Measurements from ENCODE around the gene GUCY1A2.

GUCY1A2 gene

GRCh38 chr11:106983261-106983660 is 35.0 kb downstream of the GUCY1A2 start:
- Mint-ChIP-seq H3K36me3 (no peaks in the 10 kb centered on the region), H3K27ac (no peak overlapping the region), H3K9me3 (peaks cover 5% of the 10 kb centered on the region), H3K4me1 (no peaks in the 10 kb centered on the region), H3K4me3 (no peak overlapping the region)
- no peak for DNase-seq (ENCODE audit: low spot score in 2 of 2)
- no peak for ATAC-seq

GRCh38 chr11:106974831-106975230 is 43.4 kb downstream of the GUCY1A2 start:
- ATAC-seq (no peak), DNase-seq (ENCODE audit: low spot score in 2 of 2) (no peak)
- H3K4me3 Mint-ChIP-seq, result no peak overlapping the region
- H3K27ac Mint-ChIP-seq, result no peak overlapping the region
- no peaks in the 10 kb centered on the region for H3K4me1 Mint-ChIP-seq
- H3K9me3 Mint-ChIP-seq, result peaks cover 5% of the 10 kb centered on the region
- no peaks in the 10 kb centered on the region for H3K36me3 Mint-ChIP-seq

GRCh38 chr11:106971864-106972263 is 46.4 kb downstream of the GUCY1A2 start:
- no peak overlapping the region for H3K27ac Mint-ChIP-seq
- ATAC-seq, result no peak
- no peaks in the 10 kb centered on the region for H3K4me1 Mint-ChIP-seq
- no peak overlapping the region for H3K4me3 Mint-ChIP-seq
- H3K9me3 Mint-ChIP-seq, result peaks cover 4% of the 10 kb centered on the region
- DNase-seq (ENCODE audit: low spot score in 2 of 2), result no peak
- H3K36me3 Mint-ChIP-seq, result no peaks in the 10 kb centered on the region

- no peak overlapping the region for H3K27ac Mint-ChIP-seq
- H3K36me3 Mint-ChIP-seq, result no peaks in the 10 kb centered on the region
- ATAC-seq, result no peak
- H3K4me1 Mint-ChIP-seq, result no peaks in the 10 kb centered on the region
- DNase-seq (ENCODE audit: low spot score in 2 of 2), result no peak
- peaks cover 2% of the 10 kb centered on the region for H3K9me3 Mint-ChIP-seq
- no peak overlapping the region for H3K4me3 Mint-ChIP-seq
These were observed 48.5 kb downstream of the GUCY1A2 start for GRCh38 chr11:106969644-106970355.

GRCh38 chr11:106962995-106963394 is 55.3 kb downstream of the GUCY1A2 start:
- DNase-seq (ENCODE audit: low spot score in 2 of 2), result no peak
- no peaks in the 10 kb centered on the region for H3K4me1 Mint-ChIP-seq
- H3K9me3 Mint-ChIP-seq, result peaks cover 3% of the 10 kb centered on the region
- no peaks in the 10 kb centered on the region for H3K36me3 Mint-ChIP-seq
- H3K27ac Mint-ChIP-seq, result no peak overlapping the region
- H3K4me3 Mint-ChIP-seq, result no peak overlapping the region
- no peak for ATAC-seq

- Mint-ChIP-seq H3K9me3 (peaks cover 3% of the 10 kb centered on the region), H3K27ac (no peak overlapping the region), H3K4me3 (no peak overlapping the region), H3K4me1 (no peaks in the 10 kb centered on the region), H3K36me3 (no peaks in the 10 kb centered on the region)
- ATAC-seq (no peak), DNase-seq (ENCODE audit: low spot score in 2 of 2) (no peak)
These were observed 56.8 kb downstream of the GUCY1A2 start for GRCh38 chr11:106961518-106961917.

GRCh38 chr11:106961048-106961447 is 57.2 kb downstream of the GUCY1A2 start:
- Mint-ChIP-seq H3K9me3 (peaks cover 7% of the 10 kb centered on the region), H3K36me3 (no peaks in the 10 kb centered on the region), H3K4me3 (no peak overlapping the region), H3K4me1 (no peaks in the 10 kb centered on the region), H3K27ac (no peak overlapping the region)
- ATAC-seq (no peak), DNase-seq (ENCODE audit: low spot score in 2 of 2) (no peak)

GRCh38 chr11:106959800-106960199 is 58.5 kb downstream of the GUCY1A2 start:
- DNase-seq (ENCODE audit: low spot score in 2 of 2) (no peak), ATAC-seq (no peak)

GRCh38 chr11:106959386-106959785 is 58.9 kb downstream of the GUCY1A2 start:
- no peak for ATAC-seq
- Mint-ChIP-seq H3K36me3 (no peaks in the 10 kb centered on the region), H3K9me3 (peaks cover 12% of the 10 kb centered on the region), H3K4me3 (no peak overlapping the region), H3K4me1 (no peaks in the 10 kb centered on the region), H3K27ac (no peak overlapping the region)
- no peak for DNase-seq (ENCODE audit: low spot score in 2 of 2)

More at GRCh38 chr11:106959800-106960199, 58.5 kb downstream of the GUCY1A2 start:
- Mint-ChIP-seq H3K27ac (no peak overlapping the region), H3K4me1 (no peaks in the 10 kb centered on the region), H3K9me3 (peaks cover 12% of the 10 kb centered on the region), H3K4me3 (no peak overlapping the region), H3K36me3 (no peaks in the 10 kb centered on the region)

- H3K36me3 Mint-ChIP-seq, result no peaks in the 10 kb centered on the region
- H3K27ac Mint-ChIP-seq, result no peak overlapping the region
- no peak overlapping the region for H3K4me3 Mint-ChIP-seq
- ATAC-seq (no peak), DNase-seq (ENCODE audit: low spot score in 2 of 2) (no peak)
- H3K4me1 Mint-ChIP-seq, result no peaks in the 10 kb centered on the region
- H3K9me3 Mint-ChIP-seq, result peaks cover 13% of the 10 kb centered on the region
These were observed 59.6 kb downstream of the GUCY1A2 start for GRCh38 chr11:106958517-106959248.

GRCh38 chr11:106957030-106957482 is 61.2 kb downstream of the GUCY1A2 start:
- H3K27ac Mint-ChIP-seq, result no peak overlapping the region
- H3K4me3 Mint-ChIP-seq, result no peak overlapping the region
- DNase-seq (ENCODE audit: low spot score in 2 of 2), result no peak
- peaks cover 14% of the 10 kb centered on the region for H3K9me3 Mint-ChIP-seq
- no peaks in the 10 kb centered on the region for H3K4me1 Mint-ChIP-seq
- ATAC-seq, result no peak
- H3K36me3 Mint-ChIP-seq, result no peaks in the 10 kb centered on the region

- Mint-ChIP-seq H3K4me1 (no peaks in the 10 kb centered on the region), H3K9me3 (peaks cover 12% of the 10 kb centered on the region)
- ATAC-seq, result peak; percentile 28
These were observed 68.2 kb downstream of the GUCY1A2 start for GRCh38 chr11:106950067-106950491.

GRCh38 chr11:106943089-106943488 is 75.2 kb downstream of the GUCY1A2 start:
- H3K36me3 Mint-ChIP-seq, result no peaks in the 10 kb centered on the region
- no peaks in the 10 kb centered on the region for H3K4me1 Mint-ChIP-seq
- no peak overlapping the region for H3K27ac Mint-ChIP-seq
- H3K9me3 Mint-ChIP-seq, result peaks cover 10% of the 10 kb centered on the region
- no peak for ATAC-seq
- no peak overlapping the region for H3K4me3 Mint-ChIP-seq
- no peak for DNase-seq (ENCODE audit: low spot score in 2 of 2)

More at GRCh38 chr11:106950067-106950491, 68.2 kb downstream of the GUCY1A2 start:
- no peak for DNase-seq (ENCODE audit: low spot score in 2 of 2)
- Mint-ChIP-seq H3K4me3 (no peak overlapping the region), H3K36me3 (no peaks in the 10 kb centered on the region), H3K27ac (no peak overlapping the region)

- Mint-ChIP-seq H3K27ac (no peak overlapping the region), H3K4me3 (no peak overlapping the region), H3K9me3 (peaks cover 4% of the 10 kb centered on the region), H3K4me1 (no peaks in the 10 kb centered on the region), H3K36me3 (no peaks in the 10 kb centered on the region)
- DNase-seq (ENCODE audit: low spot score in 2 of 2), result no peak
- ATAC-seq, result no peak
These were observed 79.1 kb downstream of the GUCY1A2 start for GRCh38 chr11:106939157-106939556.

GRCh38 chr11:106937111-106937510 is 81.2 kb downstream of the GUCY1A2 start:
- no peaks in the 10 kb centered on the region for H3K4me1 Mint-ChIP-seq
- no peak overlapping the region for H3K27ac Mint-ChIP-seq
- H3K9me3 Mint-ChIP-seq, result peaks cover 4% of the 10 kb centered on the region
- DNase-seq (ENCODE audit: low spot score in 2 of 2) (no peak), ATAC-seq (no peak)
- H3K36me3 Mint-ChIP-seq, result no peaks in the 10 kb centered on the region
- no peak overlapping the region for H3K4me3 Mint-ChIP-seq

- no peaks in the 10 kb centered on the region for H3K4me1 Mint-ChIP-seq
- no peaks in the 10 kb centered on the region for H3K36me3 Mint-ChIP-seq
- H3K4me3 Mint-ChIP-seq, result no peak overlapping the region
- H3K27ac Mint-ChIP-seq, result no peak overlapping the region
- ATAC-seq (no peak), DNase-seq (ENCODE audit: low spot score in 2 of 2) (no peak)
- H3K9me3 Mint-ChIP-seq, result peaks cover 13% of the 10 kb centered on the region
These were observed 93.0 kb downstream of the GUCY1A2 start for GRCh38 chr11:106925245-106925644.
